Lung (tissue), 12 donors: ENCODE data around the gene MEF2A. TPM values are rescaled to one million over a fixed set of nuclear protein-coding genes. Genes with fewer than 3 reads are reported as not detected.

Source experiments
- ATAC-seq: fragments of 200-7000 bp; cut with Tn5 transposase; one replicate; pipeline ENCODE4 v1.9.1; 2020; ENCODE audit warnings: moderate number of reproducible peaks; ENCODE audit not compliant: insufficient read depth, low FRiP score
- DNase-seq, 3 donors: peaks; one replicate each; pipeline ENCODE4 v3.0.0-alpha.2; 2013 to 2017
- H3K27ac ChIP-seq, 2 donors: one replicate each; pipeline ENCODE4 v1.5.1; 2013; ENCODE audit warnings: mild to moderate bottlenecking in 2 of 2, moderate library complexity in 2 of 2, control low read depth in 1 of 2, inconsistent platforms in 1 of 2, low read depth in 1 of 2, low read length in 1 of 2
- H3K27me3 ChIP-seq, 3 donors: one replicate each; pipeline ENCODE4 v1.5.1; 2013; ENCODE audit warnings: low read length in 2 of 3; ENCODE audit not compliant: control insufficient read depth in 3 of 3, insufficient read depth in 3 of 3
- H3K36me3 ChIP-seq, 4 donors: one replicate each; pipeline ENCODE4 v1.5.1; 2013; ENCODE audit warnings: low read length in 4 of 4, mild to moderate bottlenecking in 1 of 4, moderate library complexity in 1 of 4; ENCODE audit not compliant: control insufficient read depth in 4 of 4, insufficient read depth in 4 of 4
- H3K4me1 ChIP-seq, 5 donors: one replicate each; pipeline ENCODE4 v1.5.1; 2013; ENCODE audit warnings: low read length in 5 of 5, mild to moderate bottlenecking in 2 of 5, moderate library complexity in 1 of 5; ENCODE audit not compliant: control insufficient read depth in 5 of 5, insufficient read depth in 5 of 5
- H3K4me3 ChIP-seq: one replicate; pipeline ENCODE4 v1.5.1; 2013; ENCODE audit warnings: mild to moderate bottlenecking, control low read depth, moderate library complexity
- H3K9ac ChIP-seq, 2 donors: one replicate each; pipeline ENCODE4 v1.5.1; 2013; ENCODE audit warnings: low read length in 2 of 2, control low read depth in 1 of 2; ENCODE audit not compliant: insufficient read depth in 1 of 2
- H3K9me3 ChIP-seq, 4 donors: one replicate each; pipeline ENCODE4 v1.5.1; 2013; ENCODE audit warnings: low read length in 3 of 4, mild to moderate bottlenecking in 1 of 4, moderate library complexity in 1 of 4; ENCODE audit not compliant: control insufficient read depth in 4 of 4, insufficient read depth in 3 of 4
- WGBS, 2 donors: extraction: QIAGEN DNeasy Blood & Tissue Kit; methylation state at CpG; one replicate each; pipeline ENCODE4 v1.1.7; 2013; 5-methylcytosine and 5-hydroxymethylcytosine counted together
- polyA plus RNA-seq, 2 donors: library from polyadenylated mRNA; stranded (reverse); fragments of 200-250 nt; gene quantifications; one replicate each; pipeline ENCODE4 v1.2.1, GENCODE V29; 2013
- total RNA-seq, 2 donors: library from RNA; depleted of rRNA in 1 of 2; stranded (reverse); fragments of >200 nt in 1 of 2; gene quantifications; one replicate each; pipeline ENCODE4 v1.2.1, GENCODE V29; 2014 to 2021
- TF ChIP-seq, protein P1 (sequence below): IDR thresholded peaks from 2 replicates; pipeline ENCODE4 v1.5.1; 2012; ENCODE audit warnings: mild to moderate bottlenecking; ENCODE audit errors: control extremely low read depth, extremely low read depth
- donor health status: control.
- donor health status: control.
- donor health status: Bipolar disorder and iron deficiency.
- donor health status: healthy.
- donor health status: DM: yes; HTN: yes; CAD: no.

Gene MEF2A
- total and polyA plus RNA-seq, 4 donors = 26.0 to 140 (median 48.1) TPM

DNA sequence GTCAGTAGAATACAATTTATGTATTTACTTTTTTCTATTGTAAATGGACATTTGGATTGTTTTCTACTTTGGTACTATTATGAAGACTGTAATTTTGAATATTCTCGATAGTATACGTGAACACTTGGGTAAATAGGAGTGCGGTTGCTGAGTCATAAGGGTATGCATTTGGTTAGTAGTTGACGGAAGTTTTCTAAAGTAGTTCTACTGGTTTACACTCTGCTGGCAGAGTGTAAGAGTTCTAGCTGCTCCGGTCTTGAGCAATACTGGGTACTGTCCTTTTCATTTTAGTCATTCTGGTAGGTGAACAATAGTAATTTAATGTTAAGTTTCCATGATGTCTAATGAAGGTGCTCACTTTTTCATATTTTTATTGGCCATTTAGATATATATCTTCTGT is 70.0 kb downstream of the MEF2A start:
- peaks cover 0 to 16% (median 0%) of the 10 kb centered on the region in 5 donors for H3K4me1 ChIP-seq
- TF ChIP-seq, protein P1, sequence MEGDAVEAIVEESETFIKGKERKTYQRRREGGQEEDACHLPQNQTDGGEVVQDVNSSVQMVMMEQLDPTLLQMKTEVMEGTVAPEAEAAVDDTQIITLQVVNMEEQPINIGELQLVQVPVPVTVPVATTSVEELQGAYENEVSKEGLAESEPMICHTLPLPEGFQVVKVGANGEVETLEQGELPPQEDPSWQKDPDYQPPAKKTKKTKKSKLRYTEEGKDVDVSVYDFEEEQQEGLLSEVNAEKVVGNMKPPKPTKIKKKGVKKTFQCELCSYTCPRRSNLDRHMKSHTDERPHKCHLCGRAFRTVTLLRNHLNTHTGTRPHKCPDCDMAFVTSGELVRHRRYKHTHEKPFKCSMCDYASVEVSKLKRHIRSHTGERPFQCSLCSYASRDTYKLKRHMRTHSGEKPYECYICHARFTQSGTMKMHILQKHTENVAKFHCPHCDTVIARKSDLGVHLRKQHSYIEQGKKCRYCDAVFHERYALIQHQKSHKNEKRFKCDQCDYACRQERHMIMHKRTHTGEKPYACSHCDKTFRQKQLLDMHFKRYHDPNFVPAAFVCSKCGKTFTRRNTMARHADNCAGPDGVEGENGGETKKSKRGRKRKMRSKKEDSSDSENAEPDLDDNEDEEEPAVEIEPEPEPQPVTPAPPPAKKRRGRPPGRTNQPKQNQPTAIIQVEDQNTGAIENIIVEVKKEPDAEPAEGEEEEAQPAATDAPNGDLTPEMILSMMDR = no peak
- DNase-seq = no peak
- peak; percentile 58 for ATAC-seq
- H3K36me3 ChIP-seq = peaks cover 0 to 11% (median 5%) of the 10 kb centered on the region in 4 donors
- H3K27ac ChIP-seq = no peak overlapping the region
- no peak overlapping the region for H3K4me3 ChIP-seq
- H3K27me3 ChIP-seq = no peaks in the 10 kb centered on the region
- H3K9ac ChIP-seq = no peak overlapping the region
- H3K9me3 ChIP-seq = peaks cover 0 to 2% (median 0%) of the 10 kb centered on the region in 4 donors
- WGBS, 2 donors = 73 to 95% methylated on average over 5 of the region's 5 CpGs

DNA sequence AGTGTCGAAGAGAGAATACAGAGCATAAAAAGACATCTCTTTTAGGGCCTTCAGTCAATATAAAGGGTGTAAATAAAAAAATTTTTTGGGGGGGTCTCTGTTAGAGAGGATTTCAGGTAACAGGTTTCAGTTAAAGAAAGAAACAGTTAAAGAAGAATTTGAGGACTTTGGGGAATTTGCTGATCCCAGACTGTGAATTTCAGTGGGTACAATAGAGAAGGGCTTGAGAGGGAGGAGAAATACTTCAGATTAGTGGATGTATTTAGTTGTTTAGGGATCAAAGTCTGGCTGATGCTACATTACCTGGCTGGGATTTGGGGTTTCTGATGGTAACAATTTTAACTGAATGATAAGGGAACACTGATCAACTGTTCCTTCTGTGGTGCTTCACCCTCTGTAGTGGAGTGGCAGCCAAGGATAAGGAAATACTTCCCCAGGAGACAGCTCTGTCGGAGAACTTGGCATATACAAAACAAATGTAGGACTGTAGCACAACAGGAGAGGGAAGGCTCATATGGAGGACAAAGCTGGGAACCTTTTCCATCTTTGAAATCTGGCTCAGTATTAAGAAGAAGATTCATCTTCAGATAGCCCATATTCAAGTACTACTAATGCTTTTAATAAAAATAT is 79.2 kb downstream of the MEF2A start:
- Histone ChIP-seq H3K27me3 (no peaks in the 10 kb centered on the region), H3K36me3 (peaks cover 5 to 8% (median 6%) of the 10 kb centered on the region in 4 donors), H3K4me1 (peaks cover 2 to 9% (median 6%) of the 10 kb centered on the region in 5 donors), H3K27ac (no peak overlapping the region), H3K4me3 (no peak overlapping the region), H3K9ac (no peak overlapping the region), H3K9me3 (peaks cover 0 to 2% (median 0%) of the 10 kb centered on the region in 4 donors)
- peak in 1 of 3 donors; percentile 36 for DNase-seq
- TF ChIP-seq, protein P1 = no peak
- 77 to 93% methylated on average over 2 of the region's 2 CpGs for WGBS, 2 donors
- ATAC-seq = no peak

DNA sequence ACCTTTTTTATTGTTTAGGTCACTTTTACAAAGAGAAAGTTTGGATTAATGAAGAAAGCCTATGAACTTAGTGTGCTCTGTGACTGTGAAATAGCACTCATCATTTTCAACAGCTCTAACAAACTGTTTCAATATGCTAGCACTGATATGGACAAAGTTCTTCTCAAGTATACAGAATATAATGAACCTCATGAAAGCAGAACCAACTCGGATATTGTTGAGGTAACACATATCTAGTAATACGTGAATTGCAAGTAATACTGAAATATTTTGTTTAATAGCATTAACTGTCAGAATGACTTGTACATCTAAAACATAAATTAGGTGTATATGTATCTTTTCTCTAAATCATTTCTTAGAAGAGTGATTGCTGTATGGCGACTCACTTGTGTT is 79.8 kb downstream of the MEF2A start:
- DNase-seq = peak in 2 of 3 donors; percentile 68 to 70
- no peaks in the 10 kb centered on the region for H3K27me3 ChIP-seq
- TF ChIP-seq, protein P1 = no peak
- peaks cover 0 to 2% (median 0%) of the 10 kb centered on the region in 4 donors for H3K9me3 ChIP-seq
- H3K4me1 ChIP-seq = peaks cover 2 to 9% (median 6%) of the 10 kb centered on the region in 5 donors
- ATAC-seq = no peak
- no peak overlapping the region for H3K4me3 ChIP-seq
- H3K27ac ChIP-seq = no peak overlapping the region
- 82 to 93% methylated on average over 3 of the region's 3 CpGs for WGBS, 2 donors
- H3K9ac ChIP-seq = no peak overlapping the region
- peaks cover 5 to 9% (median 7%) of the 10 kb centered on the region in 4 donors for H3K36me3 ChIP-seq

DNA sequence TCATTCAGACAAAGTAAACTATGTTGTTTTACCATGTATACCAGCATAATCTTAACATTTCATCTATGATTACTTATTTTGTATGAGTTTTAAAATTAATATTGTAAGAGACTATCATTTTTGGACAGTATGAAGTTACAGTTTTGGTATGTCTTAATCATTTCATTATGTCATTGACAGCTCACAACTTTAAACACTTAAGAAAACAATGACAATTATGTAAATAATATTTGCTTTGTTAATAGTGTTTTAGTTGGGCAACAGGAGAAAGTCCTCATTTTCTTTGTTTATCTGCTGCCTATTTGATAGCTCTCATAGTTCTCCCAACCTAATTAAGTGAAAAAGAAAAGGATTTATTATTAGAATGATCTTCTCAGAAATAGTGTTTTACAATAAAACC is 80.2 kb downstream of the MEF2A start:
- ATAC-seq (no peak), DNase-seq (peak in 2 of 3 donors; percentile 80 to 82)
- Histone ChIP-seq H3K27me3 (no peaks in the 10 kb centered on the region), H3K36me3 (peaks cover 5 to 9% (median 7%) of the 10 kb centered on the region in 4 donors), H3K4me1 (peaks cover 2 to 9% (median 6%) of the 10 kb centered on the region in 5 donors), H3K9ac (no peak overlapping the region), H3K4me3 (no peak overlapping the region), H3K9me3 (peaks cover 0 to 2% (median 0%) of the 10 kb centered on the region in 4 donors), H3K27ac (no peak overlapping the region)
- TF ChIP-seq, protein P1 = no peak
